Stimulated activated CD4-positive, alpha-beta T cell treated with anti-CD3 and anti-CD28 coated beads, Interleukin-2, amount 100 ng/mL, for 4 hours (primary cell): ENCODE measurements around the gene SMIM21.

ENCODE experiments used
- DNase-seq: peaks from one replicate; pipeline ENCODE4 v3.0.0-alpha.2; 2020; ENCODE audit warnings: low read depth

SMIM21 gene

DNA sequence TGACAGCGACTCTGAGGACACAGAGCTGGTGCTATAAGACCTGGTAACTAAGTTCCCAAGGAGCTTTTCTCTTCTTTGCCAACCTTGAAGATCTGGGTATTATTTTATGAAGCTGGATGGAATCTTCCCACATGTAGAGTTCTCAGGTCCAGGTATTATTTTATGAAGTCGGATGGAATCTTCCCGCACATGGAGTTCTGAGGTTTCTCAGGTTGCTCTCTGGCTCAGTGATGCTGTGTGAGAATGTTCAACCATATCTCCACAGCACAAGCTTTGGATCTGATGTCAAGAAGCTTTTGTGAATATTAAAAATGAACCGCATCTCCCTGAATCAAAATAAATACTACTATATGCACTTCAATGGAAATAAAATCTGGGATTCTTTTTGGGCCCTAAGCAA, at the start of gene SMIM21:
SMIM21 (minus strand) TSS at position 101 of the 400 bp plus-strand sequence. CDS start 140 bp downstream, outside the sequence.
- no peak for DNase-seq

DNA sequence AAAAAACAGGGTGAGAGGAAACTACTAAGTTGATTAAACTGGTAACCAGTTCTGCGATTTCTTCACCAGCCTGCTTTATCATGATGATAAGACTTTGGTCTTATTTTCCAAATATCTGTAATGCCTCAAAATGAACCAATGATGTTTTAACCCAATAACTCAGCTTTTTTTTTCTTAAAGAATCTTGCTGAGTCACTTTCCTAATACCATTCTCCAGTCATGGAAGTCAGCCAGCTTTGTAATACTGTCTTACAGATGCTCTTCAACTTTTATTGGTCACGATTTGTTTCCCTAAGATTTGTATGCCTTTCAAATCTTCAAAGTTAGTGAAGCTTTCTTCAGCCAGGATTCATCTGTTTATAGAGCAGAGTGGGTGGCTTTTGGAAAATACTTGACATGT, 47.7 kb upstream of the SMIM21 start:
- no peak for DNase-seq

DNA sequence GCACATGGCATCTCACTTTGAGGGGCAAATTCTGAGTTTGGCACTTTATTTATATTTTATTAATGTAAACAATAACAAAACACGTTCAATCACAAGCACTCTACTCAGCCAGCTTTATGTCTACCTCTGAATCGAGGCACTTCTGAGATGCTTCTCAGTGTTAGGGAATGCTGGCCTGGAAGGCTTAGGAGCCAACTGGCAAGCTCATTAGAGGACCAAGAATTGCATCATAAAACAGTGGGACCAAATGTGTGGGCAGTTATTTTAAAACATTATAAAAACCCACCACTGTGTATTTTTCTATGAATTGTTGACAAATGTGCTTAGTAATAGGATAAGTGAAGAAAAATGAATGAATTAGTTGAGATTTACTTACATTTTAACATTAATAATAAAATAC, 46.8 kb upstream of the SMIM21 start:
- DNase-seq, result no peak

DNA sequence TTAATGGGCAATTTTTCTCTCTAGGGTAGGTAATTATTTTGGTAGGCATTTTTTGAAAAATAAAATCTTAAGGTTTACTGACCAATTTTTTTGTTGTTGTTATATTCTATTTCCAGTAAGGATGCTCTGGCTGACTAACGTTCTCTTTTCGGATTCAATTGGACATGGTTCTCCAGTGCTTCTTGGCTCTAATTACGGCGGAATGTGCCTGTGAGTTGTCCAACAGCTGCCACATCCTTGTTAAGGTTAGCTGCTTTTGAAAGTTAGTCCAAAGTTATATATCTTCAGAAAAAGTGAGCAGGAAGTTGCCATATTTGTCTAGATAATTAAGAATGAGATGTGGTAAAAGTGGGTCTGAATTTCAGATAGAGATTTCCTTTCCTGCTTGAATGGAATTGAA, 45.8 kb upstream of the SMIM21 start:
- no peak for DNase-seq

DNA sequence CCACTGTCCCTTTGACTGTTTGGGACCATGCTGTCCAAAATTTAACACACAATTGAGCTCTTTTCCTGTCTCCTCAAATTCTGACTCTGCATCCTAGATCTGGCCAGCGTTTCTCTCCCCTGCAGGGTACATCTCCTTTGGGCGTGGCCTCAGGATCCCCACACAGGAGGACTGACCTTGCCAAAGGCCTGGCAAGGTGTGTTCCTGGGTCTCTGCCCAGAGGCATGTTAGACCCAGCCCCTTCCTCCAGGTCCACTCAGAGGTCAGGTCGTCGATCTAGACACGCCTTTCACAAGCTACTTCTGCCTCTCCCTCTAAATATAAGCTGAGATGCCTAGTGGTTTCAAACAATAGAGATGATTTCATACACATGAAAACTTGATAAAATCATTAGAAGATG, 45.4 kb upstream of the SMIM21 start:
- DNase-seq, result no peak

DNA sequence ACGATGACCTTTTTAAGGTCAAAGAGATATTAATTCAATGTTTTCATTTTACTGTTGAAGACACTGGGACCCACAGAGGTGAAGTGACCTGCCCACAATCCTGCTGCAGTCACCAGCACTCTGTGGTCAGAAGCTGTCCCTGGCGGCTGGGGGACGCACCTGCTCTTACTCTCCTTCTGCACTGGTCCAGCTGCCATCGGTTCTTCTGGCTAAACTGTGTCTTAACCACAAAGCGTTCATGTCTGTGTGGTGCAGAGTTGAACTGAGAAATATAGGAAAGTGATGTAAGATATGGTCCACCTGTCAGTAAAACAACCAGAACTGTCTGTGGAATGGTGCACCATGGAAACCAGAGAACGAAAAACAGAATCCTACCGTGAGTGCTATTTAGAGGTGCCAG, 44.9 kb upstream of the SMIM21 start:
- no peak for DNase-seq

DNA sequence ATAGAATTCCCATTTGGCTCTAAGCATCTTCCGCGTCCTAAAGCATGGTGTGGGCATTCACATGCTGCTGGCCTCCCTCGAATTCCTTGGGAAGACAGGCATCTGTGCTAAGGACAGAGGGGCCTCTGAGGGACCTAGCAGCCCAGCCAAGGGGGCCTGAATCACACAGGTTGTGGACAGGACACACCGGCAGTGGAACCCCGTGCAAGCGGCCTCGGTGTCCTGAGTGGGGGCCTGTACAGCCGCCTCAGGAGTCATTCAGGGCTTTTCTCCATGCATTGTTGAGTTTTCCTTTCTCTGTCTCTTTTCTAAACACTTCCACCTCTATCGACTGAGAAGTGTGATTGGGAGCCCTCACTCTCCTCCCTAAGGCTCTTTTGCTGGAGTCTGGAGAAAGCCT, 44.3 kb upstream of the SMIM21 start:
- no peak for DNase-seq

DNA sequence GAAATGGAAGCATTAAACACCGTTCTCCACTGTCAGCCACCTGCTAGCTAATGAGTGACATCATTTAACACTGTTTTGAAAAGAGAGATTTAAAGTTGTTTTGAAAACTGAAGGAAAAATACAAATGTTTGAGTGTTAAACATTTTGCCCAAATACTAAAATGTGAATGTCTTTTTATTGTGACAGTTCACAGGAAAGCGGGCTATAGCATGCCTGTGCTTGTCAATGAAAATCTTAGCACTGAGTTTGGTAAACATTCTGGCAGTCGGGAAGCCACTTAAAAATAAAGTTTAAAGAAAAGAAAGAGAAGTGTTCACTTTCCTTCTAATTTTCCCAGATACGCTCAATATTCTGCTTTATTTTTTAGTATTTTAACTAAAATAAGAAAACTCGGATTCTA, 40.3 kb upstream of the SMIM21 start:
- no peak for DNase-seq

DNA sequence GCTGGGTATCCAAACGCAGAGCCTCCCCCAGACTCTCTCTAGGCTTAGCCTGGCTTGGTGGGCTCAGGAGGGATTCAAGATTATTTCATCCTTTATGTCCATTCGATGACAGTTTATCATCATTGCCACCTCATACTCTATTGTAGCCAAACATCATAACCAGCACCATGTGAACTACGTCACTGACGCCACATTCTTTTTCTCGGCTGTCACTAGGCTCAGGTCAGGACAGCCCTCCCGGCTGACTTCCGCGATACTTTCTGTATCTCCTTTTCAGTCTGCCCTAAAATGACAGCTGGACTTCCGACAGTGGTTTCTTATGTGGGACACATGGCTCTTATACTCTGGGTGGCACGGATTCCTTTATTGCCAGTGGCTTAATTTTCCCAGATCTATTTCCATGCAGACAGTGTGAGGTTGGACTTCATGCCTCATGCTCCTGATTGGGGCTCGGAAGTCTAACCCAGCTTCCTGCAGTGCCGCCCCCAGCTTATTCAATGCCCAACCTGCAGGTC, 39.8 kb upstream of the SMIM21 start:
- DNase-seq, result no peak

DNA sequence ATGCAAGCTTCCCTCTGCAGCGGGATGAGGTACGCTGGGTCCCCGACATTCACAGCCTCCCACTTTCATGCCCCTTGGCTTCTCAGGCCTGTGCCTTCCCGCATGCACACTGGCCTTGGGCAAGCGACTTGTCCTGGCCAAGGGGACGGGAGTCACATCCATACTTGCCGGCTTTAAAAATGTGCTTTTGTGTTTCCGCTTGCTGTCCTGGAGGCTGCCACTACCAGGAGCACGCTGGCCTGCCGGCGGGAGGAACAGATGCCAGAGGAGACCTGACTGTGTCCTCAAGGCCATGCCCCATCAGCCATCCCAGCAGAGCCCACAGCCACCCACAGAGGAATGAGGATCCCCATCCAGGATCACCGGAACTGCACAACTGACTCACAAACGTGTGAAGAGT, 36.9 kb upstream of the SMIM21 start:
- no peak for DNase-seq

DNA sequence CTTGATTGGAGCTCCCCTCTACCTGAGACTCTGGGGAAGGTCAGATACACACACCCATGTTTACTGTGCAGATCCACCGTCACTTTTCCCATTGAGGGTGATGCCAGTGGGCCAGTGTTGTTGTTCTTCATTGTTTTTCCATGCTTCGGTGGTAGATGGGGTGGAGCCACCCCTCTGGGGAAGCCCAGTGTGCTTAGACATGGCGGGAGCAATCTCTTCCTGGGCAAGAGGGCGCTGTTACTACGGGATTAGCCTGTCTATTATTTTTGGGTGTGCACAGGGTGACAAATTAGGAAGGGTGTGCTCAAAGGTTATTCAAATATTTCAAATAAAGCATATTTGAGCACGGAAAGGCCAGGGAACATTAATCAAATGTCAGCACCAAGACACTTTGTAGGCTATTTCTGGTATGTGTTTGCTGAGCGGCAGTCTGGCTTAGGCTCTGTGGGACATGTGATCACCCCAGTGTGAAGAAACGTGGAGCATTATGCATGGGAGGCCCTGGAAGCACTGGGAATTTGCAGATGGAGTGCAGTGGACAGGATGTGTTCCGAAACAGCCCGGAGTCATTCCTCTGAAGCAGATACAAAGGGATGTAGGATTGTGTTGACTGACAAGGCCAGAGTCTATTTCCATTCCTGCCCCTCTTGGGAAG, 34.8 kb upstream of the SMIM21 start:
- no peak for DNase-seq

DNA sequence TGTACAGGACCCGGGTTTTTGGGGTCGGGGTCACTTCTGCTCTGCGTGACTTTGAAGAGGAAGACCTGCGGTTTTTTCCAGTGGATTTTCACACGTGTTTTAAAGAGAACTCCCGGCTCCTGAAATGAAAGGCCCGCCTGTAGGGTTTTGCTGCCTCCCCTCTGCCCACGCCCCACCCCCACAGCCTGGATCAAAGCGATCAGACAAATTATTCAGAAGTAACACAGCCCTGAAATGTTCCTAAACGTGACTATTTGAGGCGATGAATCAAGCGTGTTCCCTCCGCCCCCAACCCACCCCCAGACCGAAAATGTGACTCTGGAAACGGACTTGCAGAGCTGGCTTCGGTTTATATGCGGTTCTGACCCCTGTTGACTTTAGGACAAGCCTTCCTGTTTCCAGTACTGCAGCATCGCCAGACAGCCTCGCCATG, 28.7 kb upstream of the SMIM21 start:
- DNase-seq, result peak; percentile 73

DNA sequence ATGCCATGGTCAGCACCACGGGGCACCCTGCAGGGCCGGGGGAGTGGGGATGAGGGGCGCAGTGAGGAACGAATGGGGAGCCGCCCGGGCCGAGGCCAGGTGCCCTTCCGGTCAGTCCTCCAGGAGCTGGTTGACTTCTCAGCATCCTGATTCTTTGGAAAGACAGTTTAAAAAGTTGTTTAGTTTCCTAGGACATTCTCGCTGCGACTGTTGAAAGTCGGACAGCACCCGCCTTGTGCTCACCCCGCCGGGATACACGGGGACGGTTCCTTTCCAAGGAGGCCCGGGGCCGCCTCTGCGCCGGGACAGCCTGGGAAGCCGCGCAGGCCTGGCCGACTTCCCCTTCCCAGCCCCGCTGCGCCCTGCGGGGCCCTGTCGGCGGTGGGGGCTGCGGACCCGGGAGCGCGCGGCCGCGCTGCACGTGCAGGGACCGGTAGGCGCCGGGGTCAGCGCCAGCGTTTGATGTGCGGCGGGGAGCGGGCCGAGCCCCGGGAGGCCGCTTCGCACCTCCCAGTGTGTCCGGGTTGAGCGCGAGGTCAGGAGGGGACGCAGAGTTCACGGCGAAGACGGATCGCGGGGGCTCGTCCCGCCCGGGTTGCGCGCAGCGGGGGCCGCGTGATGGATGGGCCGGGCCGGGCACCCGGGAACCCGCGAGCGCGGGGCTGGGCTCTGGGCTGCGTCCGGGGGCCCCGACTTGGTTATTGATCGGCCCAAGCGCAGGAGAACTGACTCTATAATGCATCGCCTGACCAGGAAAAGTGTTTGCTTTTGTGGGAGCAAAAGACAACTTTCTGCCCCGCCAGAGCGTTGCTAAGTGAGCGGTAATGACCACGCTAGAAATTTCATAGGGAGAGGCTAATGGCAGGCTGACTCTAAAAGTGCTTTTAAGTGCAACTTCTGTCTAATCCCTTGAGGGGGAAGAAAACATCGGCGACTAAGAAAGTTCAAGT, 28.0 kb upstream of the SMIM21 start:
- DNase-seq, result no peak

DNA sequence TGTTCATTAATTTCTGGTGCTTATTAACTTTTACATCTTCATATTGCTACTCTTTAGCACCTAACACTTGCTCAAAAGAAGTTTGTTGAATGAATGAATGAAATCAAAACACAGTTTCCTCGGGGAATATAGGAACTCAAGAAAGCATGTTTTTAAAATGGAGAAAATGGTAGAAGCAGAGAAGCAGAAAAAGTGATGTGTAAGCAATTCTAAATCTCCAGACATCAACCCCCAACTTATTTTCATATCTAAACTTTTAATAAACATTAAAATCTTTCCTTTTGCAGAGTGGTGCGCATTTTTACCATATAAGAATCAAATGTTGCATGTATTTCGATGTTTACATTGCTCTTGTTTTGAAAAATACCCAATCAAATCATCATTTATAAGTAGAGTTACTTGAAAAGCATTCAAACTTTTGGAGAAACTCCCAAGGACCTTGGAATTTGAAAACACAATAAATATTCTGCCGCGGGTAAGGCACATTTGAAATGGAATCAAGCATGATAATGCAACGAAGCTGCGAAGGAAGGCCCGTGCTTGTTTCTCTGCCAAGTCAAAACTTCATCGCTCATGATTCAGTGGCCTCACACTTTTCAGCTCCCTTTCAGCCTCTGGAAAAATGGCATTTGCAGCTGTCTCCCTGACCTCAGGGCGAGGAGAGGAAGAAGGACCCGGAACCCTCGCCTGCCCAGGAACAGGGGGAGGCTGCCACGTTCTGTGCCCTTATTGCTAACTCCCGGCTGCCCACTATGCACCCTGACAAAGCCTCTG, 26.7 kb upstream of the SMIM21 start:
- no peak for DNase-seq

DNA sequence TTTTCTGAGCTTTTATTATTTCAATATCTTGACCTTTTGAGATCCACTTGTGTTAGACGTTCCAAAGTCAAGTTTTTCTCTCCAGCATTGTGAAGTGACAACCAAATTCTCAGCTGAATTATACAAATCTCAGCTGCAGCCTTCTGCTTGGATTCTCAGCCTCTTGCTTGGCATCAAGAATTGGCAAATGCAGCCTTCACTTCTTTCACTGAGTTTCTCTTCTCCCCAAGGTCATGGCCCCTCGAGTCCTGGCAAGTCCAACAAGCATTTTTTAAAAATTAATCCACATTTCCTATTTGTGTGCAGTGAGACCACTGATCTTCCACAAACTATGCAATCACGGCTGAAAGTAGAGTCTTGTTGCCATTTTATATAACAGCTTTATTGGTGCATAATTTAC, 23.4 kb upstream of the SMIM21 start:
- DNase-seq, result no peak

DNA sequence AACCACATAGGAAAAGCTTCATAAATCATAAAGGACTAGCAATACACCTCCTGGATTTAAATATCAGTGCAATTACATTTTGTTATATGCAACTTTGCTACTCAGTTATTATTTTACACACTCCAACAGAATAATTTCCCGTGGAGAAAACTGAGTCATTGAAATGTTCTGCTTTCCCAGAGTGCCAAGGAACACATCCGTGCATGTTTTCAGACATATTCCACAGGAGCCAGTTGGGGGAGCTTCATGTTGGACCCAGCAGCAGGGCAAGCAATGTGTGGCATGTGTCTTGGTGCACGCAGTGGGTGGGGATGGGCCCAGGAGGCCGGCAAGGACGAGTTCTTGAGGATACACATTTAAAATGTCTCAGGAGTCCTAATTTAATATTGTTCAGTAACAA, 14.4 kb upstream of the SMIM21 start:
- no peak for DNase-seq

DNA sequence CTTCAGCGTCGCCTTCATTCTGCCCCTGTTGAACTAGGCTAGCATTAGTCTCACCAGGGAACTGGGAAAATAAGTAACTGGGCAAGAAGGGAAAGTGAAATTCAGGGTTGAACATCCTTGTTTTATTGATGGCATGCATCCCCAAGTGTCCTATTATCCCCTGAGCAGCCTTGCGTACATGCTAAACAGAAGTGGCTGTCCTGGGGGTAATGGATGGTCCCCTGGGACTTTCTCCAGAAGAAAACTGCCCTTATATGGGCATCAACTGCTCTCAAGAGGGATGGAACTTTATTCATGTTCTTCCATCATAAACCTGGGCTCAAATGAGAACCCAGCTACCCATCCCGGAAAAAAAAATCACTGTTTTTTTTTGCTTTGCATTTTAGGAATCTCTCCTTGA, 11.8 kb upstream of the SMIM21 start:
- no peak for DNase-seq

DNA sequence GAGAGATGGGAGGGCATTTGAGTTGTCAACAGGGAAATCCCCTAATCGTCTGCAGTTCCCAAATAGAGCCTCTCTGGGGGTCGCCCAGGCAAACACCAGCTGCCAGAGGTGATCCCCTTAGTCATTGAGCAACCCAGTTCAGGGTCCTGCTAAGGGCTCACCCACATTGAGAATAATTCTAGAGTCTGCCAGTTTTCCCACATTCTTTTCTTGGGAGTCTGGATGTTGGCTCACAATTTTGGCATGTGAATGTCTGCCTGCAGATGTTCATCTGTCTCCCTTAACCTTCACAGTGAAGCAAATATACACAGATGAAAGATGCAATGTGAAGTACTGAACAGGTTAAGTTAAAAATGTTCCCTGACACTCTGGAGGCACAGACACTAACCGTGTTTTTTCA, 11.4 kb upstream of the SMIM21 start:
- no peak for DNase-seq

DNA sequence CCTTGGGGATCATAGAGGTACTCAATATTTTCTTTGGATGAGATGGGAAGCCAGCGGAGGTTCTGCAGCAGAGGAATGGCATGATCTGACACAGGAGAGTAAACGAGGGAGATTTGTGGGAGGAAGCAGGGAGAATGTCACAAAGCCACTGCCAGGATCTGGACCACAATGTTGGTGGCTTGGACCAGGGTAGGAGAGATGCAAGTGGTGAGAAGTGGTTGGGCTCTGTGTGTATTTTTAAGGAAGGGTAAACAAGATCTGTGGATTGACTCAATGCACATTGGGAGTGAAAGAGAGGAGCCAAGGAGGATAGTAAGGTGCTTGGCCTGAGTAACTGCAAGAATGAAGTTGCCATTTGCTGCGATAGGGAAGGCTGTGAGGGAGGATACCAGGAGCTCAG, 10.5 kb upstream of the SMIM21 start:
- no peak for DNase-seq

DNA sequence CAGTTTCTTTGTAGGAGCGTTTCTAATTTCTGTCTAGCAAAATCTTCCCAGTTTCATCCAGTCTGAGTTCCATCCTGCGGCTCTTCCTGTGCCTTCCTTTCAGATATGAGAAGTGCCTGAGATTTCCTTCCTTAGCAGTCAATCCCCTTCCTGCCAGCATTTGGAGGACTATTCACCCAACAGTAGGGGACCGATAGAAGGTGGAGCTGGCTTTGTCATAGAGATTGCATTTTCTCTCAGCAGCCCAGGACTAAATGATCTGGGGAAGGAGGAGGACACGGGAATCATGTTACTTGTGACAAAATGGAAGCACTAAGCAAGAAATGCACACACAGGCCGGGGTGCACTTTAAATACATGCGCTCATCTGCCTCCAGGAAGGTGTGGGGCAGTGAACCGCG, 5.6 kb upstream of the SMIM21 start:
- DNase-seq, result no peak

DNA sequence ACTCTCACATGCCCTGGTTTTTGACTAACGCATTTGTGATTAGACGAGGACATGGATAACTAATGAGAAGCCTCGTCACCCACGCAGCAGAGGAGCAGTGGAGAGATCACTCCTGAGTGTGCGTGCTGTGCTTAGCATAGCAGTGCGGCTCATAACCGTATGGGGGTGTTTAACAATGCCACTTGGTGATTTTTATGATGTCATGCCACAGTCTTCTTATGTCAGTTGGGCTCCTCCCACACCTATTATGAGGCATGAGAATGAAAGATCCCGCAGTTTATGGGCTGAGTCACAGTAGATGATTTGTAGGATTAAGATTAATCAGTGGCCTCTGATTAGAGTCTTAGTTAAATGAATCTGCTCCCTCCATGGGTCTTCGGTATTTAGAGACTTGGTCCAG, 2.5 kb upstream of the SMIM21 start:
- no peak for DNase-seq

DNA sequence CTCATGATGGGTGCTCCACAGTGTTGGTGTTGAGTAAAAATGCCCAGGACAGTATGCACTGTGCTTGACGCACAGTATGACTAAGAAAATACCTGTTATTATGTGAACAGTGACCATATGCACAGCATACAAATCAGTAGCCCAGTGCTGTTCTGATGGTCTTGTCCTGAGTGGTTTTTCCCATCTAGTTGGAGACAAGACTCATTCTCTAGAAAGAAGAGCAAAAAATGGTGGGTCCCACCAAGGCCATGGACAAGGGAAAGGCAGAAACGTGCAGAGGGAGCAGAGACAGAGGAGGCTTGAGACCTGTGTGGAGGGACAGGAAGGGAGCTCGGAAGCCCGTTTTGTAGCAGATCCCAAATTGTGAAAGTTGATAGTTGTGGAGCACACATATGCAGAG, 987 bp upstream of the SMIM21 start:
- no peak for DNase-seq
